Progenitor cell of endocrine pancreas (in vitro differentiated cells): ENCODE results near the gene ANKRD33B. TPM values are rescaled to one million over a fixed set of nuclear protein-coding genes. Genes with fewer than 3 reads are reported as not detected.

ENCODE experiments used
- DNase-seq: peaks from one replicate; pipeline ENCODE4 v3.0.0; 2021; ENCODE audit warnings: low spot score; ENCODE audit not compliant: unreplicated experiment
- H3K27ac Mint-ChIP-seq: 2 replicates; pipeline ENCODE4 v1.8.0; 2021; ENCODE audit warnings: mild to moderate bottlenecking, moderate library complexity, mixed read lengths
- H3K27me3 Mint-ChIP-seq: 2 replicates; pipeline ENCODE4 v1.8.0; 2021; ENCODE audit warnings: mixed read lengths
- H3K36me3 Mint-ChIP-seq: 2 replicates; pipeline ENCODE4 v1.8.0; 2022; ENCODE audit warnings: mixed read lengths; ENCODE audit not compliant: insufficient read depth
- H3K4me1 Mint-ChIP-seq: 2 replicates; pipeline ENCODE4 v1.8.0; 2021; ENCODE audit warnings: low read depth, mixed read lengths
- H3K4me3 Mint-ChIP-seq: 2 replicates; pipeline ENCODE4 v1.8.0; 2021; ENCODE audit warnings: low read depth, mild to moderate bottlenecking, moderate library complexity, mixed read lengths
- H3K9me3 Mint-ChIP-seq: 2 replicates; pipeline ENCODE4 v1.8.0; 2021; ENCODE audit warnings: low read depth, mixed read lengths
- CTCF ChIP-seq: fragments of 200-600 bp; sonication (generic); IDR thresholded peaks from one replicate; pipeline ENCODE4 v1.5.0; 2021; ENCODE audit warnings: antibody characterized with exemption, mild to moderate bottlenecking; ENCODE audit not compliant: unreplicated experiment
- total RNA-seq: library from RNA; stranded (reverse); gene quantifications from 2 replicates; pipeline ENCODE4 v1.2.1, GENCODE V29; 2021

Gene ANKRD33B
- total RNA-seq, 1 donor from 2014 or later = 2.1 TPM

GRCh38 chr5:10700516-10700915 lies 136.6 kb downstream of the ANKRD33B start:
- H3K27me3 Mint-ChIP-seq = no peaks in the 10 kb centered on the region
- no peak overlapping the region for H3K27ac Mint-ChIP-seq
- no peak overlapping the region for H3K4me3 Mint-ChIP-seq
- TF ChIP-seq CTCF = no peak
- no peaks in the 10 kb centered on the region for H3K36me3 Mint-ChIP-seq
- H3K9me3 Mint-ChIP-seq = no peaks in the 10 kb centered on the region
- peaks cover 1% of the 10 kb centered on the region for H3K4me1 Mint-ChIP-seq
- no peak for DNase-seq

GRCh38 chr5:10701567-10702039 lies 137.7 kb downstream of the ANKRD33B start:
- no peaks in the 10 kb centered on the region for H3K36me3 Mint-ChIP-seq
- H3K27ac Mint-ChIP-seq = no peak overlapping the region
- H3K4me1 Mint-ChIP-seq = peaks cover 1% of the 10 kb centered on the region
- no peaks in the 10 kb centered on the region for H3K9me3 Mint-ChIP-seq
- H3K4me3 Mint-ChIP-seq = no peak overlapping the region
- peak; percentile 81 for TF ChIP-seq CTCF
- no peaks in the 10 kb centered on the region for H3K27me3 Mint-ChIP-seq
- peak; percentile 22 for DNase-seq

- no peak for TF ChIP-seq CTCF
- Mint-ChIP-seq H3K36me3 (no peaks in the 10 kb centered on the region), H3K4me1 (peaks cover 1% of the 10 kb centered on the region), H3K27me3 (no peaks in the 10 kb centered on the region), H3K9me3 (no peaks in the 10 kb centered on the region), H3K27ac (no peak overlapping the region), H3K4me3 (no peak overlapping the region)
- no peak for DNase-seq
These were observed 138.3 kb downstream of the ANKRD33B start for GRCh38 chr5:10702040-10702629.

- no peak for TF ChIP-seq CTCF
- peaks cover 3% of the 10 kb centered on the region for H3K36me3 Mint-ChIP-seq
- H3K4me3 Mint-ChIP-seq = no peak overlapping the region
- peak overlapping the region; percentile 11 for H3K27ac Mint-ChIP-seq
- no peak for DNase-seq
- H3K27me3 Mint-ChIP-seq = no peaks in the 10 kb centered on the region
- no peaks in the 10 kb centered on the region for H3K4me1 Mint-ChIP-seq
- H3K9me3 Mint-ChIP-seq = no peaks in the 10 kb centered on the region
These were observed 139.1 kb downstream of the ANKRD33B start for GRCh38 chr5:10702911-10703491.

- Mint-ChIP-seq H3K27ac (no peak overlapping the region), H3K4me3 (no peak overlapping the region), H3K9me3 (no peaks in the 10 kb centered on the region), H3K36me3 (peaks cover 3% of the 10 kb centered on the region), H3K4me1 (no peaks in the 10 kb centered on the region), H3K27me3 (no peaks in the 10 kb centered on the region)
- DNase-seq = no peak
- no peak for TF ChIP-seq CTCF
These were observed 139.8 kb downstream of the ANKRD33B start for GRCh38 chr5:10703676-10704075.
